ENCODE data around the gene CAV1.

Gene CAV1

DNA sequence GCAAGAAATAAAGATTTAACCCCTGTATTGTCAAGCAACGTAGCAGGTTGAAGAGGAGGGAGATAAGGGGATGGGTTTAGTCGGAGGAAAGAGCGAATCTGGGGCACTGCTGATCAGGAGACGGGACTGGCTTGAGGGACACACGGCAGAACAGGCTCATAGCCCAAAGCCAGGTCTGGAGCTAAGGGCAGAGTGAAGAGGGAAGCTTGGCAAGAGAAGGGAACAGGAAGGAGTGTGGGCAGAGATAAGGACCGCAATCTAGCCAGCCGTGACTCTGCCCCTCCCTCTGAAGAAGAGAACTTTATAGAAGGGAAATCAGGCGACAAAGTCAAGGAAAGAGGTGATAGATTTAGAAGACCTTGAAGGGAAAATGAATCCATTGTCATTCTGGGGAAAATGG is 67.6 kb downstream of the CAV1 start:
- H3K4me3 ChIP-seq (ENCODE audit: low read depth, low read length) = no peak overlapping the region

DNA sequence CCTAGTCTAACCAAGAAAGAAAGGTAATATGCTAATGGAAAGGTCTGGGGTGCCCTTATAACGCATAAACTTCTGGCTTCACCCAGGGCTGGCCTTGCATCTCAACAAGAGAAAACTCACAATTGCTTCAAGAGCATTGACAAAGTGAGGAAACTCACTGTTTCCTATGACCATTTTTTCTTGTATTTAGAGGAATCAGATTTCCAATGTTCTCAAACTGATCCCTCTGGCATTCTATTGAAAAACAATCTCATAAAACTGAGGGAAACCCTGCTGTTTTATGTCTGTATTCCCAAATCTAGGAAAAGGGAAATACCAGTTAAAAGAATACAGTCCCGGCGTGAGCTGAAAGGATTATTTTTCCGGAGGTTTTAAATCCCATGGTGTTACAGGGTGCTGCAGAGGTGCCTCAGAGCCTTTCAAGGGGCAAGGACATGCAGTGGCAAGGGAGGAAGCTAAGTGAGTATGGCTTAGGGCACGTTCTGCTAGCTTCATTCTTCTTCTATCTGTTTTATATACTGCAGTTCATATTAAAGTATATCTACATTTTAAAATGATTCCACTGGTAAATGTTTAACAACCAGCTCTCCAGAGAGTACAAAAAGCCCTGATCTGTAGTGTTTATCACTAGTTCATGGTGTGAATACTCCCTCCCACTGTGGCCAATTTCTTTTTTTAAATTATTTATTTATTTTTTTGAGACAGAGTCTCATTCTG is 68.7 kb downstream of the CAV1 start:
- in situ Hi-C loops (cut with HindIII; ENCODE audit: low sequenced_read_pairs) = loop anchor here (5.0 to 10.0 kb wide), 2 partner anchors 199 to 339 kb away; no protein-coding TSS in a partner anchor
- DNase-seq (ENCODE audit: low read depth) = no peak

More for the DNA sequence above, 67.6 kb downstream of the CAV1 start:
- DNase-seq (ENCODE audit: low read depth) = no peak
- in situ Hi-C loops (cut with HindIII; ENCODE audit: low sequenced_read_pairs) = loop anchor here (5.0 to 10.0 kb wide), 2 partner anchors 200 to 338 kb away; no protein-coding TSS in a partner anchor
- TF ChIP-seq, protein P1, sequence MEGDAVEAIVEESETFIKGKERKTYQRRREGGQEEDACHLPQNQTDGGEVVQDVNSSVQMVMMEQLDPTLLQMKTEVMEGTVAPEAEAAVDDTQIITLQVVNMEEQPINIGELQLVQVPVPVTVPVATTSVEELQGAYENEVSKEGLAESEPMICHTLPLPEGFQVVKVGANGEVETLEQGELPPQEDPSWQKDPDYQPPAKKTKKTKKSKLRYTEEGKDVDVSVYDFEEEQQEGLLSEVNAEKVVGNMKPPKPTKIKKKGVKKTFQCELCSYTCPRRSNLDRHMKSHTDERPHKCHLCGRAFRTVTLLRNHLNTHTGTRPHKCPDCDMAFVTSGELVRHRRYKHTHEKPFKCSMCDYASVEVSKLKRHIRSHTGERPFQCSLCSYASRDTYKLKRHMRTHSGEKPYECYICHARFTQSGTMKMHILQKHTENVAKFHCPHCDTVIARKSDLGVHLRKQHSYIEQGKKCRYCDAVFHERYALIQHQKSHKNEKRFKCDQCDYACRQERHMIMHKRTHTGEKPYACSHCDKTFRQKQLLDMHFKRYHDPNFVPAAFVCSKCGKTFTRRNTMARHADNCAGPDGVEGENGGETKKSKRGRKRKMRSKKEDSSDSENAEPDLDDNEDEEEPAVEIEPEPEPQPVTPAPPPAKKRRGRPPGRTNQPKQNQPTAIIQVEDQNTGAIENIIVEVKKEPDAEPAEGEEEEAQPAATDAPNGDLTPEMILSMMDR (IDR thresholded peaks at IDR 0.05; ENCODE audit: low read depth, low read length, missing control alignments) = no peak

DNA sequence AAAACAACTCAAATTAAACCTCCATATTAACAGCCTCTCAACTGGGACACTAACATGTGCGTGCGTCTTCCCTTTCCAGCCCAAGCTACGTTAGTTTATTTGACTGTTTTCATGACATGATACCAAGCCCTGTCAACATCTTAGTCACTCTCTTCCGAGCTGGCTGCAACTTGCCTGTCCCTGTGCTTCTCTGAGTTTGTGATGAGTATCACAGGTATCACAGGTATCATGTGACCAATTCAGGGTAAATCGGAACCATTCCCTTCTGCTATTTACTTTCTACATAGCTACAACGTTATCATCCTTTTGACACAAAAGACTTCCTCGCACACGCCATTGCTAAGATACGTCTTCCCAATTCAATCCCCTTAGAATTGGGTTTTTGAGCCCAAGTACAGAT is 70.2 kb downstream of the CAV1 start:
- no peak for DNase-seq (ENCODE audit: low read depth)
- TF ChIP-seq, protein P1 (IDR thresholded peaks at IDR 0.05; ENCODE audit: low read depth, low read length, missing control alignments) = no peak
- no peak overlapping the region for H3K4me3 ChIP-seq (ENCODE audit: low read depth, low read length)
- in situ Hi-C loops (cut with HindIII; ENCODE audit: low sequenced_read_pairs) = loop anchor here (10.0 kb wide), 1 partner anchor 340 kb away; no protein-coding TSS in a partner anchor

More for the DNA sequence above, 68.7 kb downstream of the CAV1 start:
- H3K4me3 ChIP-seq (ENCODE audit: low read depth, low read length) = no peak overlapping the region
- TF ChIP-seq, protein P1 (IDR thresholded peaks at IDR 0.05; ENCODE audit: low read depth, low read length, missing control alignments) = no peak

DNA sequence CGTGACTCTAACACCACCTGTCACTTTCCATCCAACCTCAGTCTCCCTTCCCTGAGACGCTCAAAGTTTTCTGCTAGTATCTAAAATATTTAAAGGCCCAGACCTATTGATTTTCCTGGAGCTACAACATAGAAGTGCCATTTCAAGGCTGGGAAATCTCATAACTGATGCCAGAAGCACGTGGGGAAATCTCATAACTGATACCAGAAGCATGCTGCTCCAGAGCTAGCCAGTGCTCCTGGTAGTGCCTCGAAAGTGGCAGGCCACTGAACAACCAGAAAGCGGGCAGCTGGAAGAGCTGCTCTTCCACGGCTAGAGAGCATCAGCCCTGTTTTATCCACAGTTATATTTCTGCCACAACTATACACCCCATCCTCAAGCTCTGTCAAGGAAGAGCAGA is 72.5 kb downstream of the CAV1 start:
- TF ChIP-seq, protein P1 (IDR thresholded peaks at IDR 0.05; ENCODE audit: low read depth, low read length, missing control alignments) = no peak
- DNase-seq (ENCODE audit: low read depth) = no peak
- no peak overlapping the region for H3K4me3 ChIP-seq (ENCODE audit: low read depth, low read length)
- in situ Hi-C loops (cut with HindIII; ENCODE audit: low sequenced_read_pairs) = loop anchor here (10.0 kb wide), 1 partner anchor 343 kb away; no protein-coding TSS in a partner anchor

DNA sequence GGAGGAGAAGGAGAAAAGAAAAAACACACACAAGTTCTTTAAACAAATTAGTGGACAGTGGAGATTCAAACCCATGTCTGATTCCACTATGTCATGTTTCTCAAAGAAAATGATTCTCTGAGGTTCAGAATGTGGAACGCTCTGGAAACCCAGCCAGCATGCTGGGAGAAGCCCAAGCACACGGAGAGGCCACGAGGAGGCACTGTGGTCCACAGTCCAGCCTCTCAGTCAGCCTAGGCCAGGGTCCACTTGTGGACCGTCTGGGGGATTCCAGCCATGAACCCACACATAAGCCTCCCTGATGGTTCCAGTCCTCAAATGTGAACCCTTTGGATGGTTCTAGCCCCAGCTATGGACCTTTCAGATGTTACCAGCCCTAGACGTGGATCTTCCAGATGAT is 73.4 kb downstream of the CAV1 start:
- DNase-seq (ENCODE audit: low read depth) = no peak
- H3K4me3 ChIP-seq (ENCODE audit: low read depth, low read length) = no peak overlapping the region
- TF ChIP-seq, protein P1 (IDR thresholded peaks at IDR 0.05; ENCODE audit: low read depth, low read length, missing control alignments) = peak; percentile 36
- in situ Hi-C loops (cut with HindIII; ENCODE audit: low sequenced_read_pairs) = loop anchor here (10.0 kb wide), 1 partner anchor 343 kb away; no protein-coding TSS in a partner anchor

DNA sequence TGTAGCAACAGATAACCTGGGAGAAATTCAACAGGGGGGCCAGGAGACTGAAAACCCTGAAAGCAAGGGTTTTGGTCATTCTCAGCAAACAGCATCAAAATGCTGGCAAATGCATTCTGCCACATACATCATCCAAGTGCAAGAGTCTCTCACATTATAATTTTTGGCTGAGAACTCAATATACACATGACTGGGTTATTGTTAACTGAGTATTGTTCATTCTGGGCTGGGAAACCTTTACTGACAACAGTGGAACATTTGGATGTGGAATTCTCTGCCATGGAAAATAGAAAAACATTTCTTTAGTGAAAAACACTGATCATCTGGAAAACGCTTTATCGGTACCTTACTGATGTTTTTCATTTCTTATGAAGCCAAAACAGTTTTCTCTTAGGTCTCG is 74.0 kb downstream of the CAV1 start:
- TF ChIP-seq, protein P1 (IDR thresholded peaks at IDR 0.05; ENCODE audit: low read depth, low read length, missing control alignments) = no peak
- in situ Hi-C loops (cut with HindIII; ENCODE audit: low sequenced_read_pairs) = loop anchor here (10.0 kb wide), 1 partner anchor 344 kb away; no protein-coding TSS in a partner anchor
- H3K4me3 ChIP-seq (ENCODE audit: low read depth, low read length) = no peak overlapping the region
- no peak for DNase-seq (ENCODE audit: low read depth)
